IPS-NIHi11 (cell line): ENCODE results near the gene P4HA1.
"Not testable (repeated sequence)": the region's sequence is repeated elsewhere in the genome, so short reads cannot be mapped to it uniquely, and the experiment has no call there.

ENCODE experiments used
- DNase-seq: peaks from one replicate; pipeline ENCODE4 v3.0.0; 2012; ENCODE audit warnings: mixed read lengths, low spot score

Gene P4HA1

GRCh38 chr10:73042130-73042529, 54.5 kb downstream of the P4HA1 start:
- no peak for DNase-seq

DNA sequence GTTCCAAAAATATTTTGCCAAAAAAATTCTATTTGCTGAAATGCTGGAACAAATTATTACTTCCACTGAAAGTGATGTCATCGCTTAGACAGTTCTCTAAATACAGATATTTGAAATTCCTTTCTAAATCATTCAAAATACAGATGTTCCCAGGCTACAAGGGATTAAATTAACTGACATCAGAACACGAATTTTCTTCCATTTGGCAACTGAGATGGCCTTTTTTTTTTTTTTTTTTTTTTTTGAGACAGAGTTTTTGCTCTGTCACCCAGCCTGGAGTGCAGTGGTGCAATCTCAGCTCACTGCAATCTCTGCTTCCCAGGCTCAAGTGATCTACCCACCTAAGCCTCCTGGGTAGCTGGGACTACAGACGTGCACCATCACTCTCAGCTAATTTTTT, 57.0 kb downstream of the P4HA1 start:
- DNase-seq = no peak

DNA sequence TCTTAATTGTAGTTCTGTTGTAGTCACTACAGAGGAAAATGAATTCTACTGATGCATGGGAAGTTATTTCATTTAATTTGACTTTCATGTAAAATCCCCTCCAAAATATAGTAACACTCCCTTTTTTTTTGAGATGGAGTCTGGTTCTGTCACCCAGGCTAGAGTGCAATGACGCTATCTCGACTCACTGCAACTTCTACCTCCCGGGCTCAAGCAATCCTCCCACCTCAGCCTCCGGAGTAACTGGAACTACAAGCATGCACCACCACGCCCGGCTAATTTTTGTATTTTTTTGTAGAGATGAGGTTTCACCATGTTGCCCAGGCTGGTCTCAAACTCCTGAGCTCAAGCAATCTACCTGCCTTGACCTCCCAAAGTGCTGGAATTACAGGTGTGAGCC, 60.4 kb downstream of the P4HA1 start:
- not testable (repeated sequence) for DNase-seq

- no peak for DNase-seq
Observed at GRCh38 chr10:73032536-73032935, 64.1 kb downstream of the P4HA1 start.

DNA sequence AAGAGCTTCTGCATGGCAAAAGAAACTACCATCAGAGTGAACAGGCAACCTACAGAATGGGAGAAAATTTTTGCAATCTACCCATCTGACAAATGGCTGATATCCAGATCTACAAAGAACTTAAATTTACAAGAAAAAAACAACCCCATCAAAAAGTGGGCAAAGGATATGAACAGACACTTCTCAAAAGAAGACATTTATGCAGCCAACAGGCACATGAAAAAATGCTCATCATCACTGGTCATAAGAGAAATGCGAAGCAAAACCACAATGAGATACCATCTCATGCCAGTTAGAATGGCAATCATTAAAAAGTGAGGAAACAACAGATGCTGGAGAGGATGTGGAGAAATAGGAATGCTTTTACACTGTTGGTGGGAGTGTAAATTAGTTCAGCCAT, 70.0 kb downstream of the P4HA1 start:
- DNase-seq = not testable (repeated sequence)

DNA sequence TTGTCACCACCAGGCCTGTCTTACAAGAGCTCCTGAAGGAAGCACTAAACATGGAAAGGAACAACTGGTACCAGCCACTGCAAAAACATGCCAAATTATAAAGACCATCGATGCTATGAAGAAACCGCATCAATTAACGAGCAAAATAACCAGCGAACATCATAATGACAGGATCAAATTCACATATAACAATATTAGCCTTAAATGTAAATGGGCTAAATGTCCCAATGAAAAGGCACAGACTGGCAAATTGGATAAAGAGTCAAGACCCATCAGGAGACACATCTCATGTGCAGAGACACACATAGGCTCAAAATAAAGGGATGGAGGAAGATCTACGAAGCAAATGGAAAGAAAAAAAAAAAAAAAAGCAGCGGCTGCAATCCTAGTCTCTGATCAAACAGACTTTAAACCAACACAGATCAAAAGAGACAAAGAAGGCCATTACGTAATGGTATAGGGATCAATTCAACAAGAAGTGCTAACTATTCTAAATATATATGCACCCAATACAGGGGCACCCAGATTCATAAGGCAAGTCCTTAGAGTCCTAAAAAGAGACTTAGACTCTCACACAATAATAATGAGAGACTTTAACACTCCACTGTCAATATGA, 73.1 kb downstream of the P4HA1 start:
- not testable (repeated sequence) for DNase-seq

- DNase-seq = not testable (repeated sequence)
Observed at GRCh38 chr10:73022961-73023360, 73.7 kb downstream of the P4HA1 start.

- DNase-seq = not testable (repeated sequence)
Observed at GRCh38 chr10:73021538-73022164, 75.0 kb downstream of the P4HA1 start.

DNA sequence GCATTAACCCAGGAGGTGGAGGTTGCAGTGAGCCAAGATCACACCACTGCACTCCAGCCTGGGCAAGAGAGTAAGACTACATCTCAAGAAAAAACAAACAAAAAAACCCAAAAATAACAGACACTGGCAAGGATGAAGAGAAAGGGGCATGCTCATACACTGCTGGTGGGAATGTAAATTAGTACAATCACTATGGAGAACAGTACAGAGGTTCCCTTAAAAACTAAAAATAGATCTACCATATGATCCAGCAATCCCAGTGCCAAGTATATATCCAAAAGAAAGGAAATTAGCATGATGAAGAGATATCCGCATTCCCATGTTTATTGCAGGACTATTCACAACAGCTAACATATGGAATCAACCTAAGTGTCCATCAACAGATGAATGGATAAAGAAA, 75.6 kb downstream of the P4HA1 start:
- no peak for DNase-seq

- peak; percentile 13 for DNase-seq
Observed at GRCh38 chr10:73019100-73019499, 77.6 kb downstream of the P4HA1 start.

- DNase-seq = peak; percentile 12
Observed at GRCh38 chr10:73018632-73019031, 78.0 kb downstream of the P4HA1 start.

GRCh38 chr10:73017955-73018480, 78.6 kb downstream of the P4HA1 start:
- DNase-seq = peak; percentile 14

DNA sequence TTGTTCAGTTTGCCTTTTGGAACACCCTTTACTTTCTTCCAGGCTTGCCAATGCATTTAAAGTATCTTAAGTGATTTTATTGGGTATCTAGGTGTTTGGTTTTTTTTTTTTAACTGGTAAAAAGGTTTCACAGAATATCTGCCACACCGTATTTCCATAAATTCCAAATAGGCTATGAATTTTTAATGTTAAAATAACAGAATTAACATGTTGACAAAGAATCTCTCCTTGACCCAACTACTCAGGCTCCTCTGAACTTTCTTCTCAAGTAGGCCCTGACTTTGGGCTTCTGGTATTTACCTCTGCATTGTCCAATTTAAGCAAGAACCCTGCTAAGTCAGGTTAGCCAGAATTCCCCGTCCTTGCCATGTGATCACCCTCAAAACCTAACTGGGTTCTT, 80.9 kb downstream of the P4HA1 start:
- no peak for DNase-seq

DNA sequence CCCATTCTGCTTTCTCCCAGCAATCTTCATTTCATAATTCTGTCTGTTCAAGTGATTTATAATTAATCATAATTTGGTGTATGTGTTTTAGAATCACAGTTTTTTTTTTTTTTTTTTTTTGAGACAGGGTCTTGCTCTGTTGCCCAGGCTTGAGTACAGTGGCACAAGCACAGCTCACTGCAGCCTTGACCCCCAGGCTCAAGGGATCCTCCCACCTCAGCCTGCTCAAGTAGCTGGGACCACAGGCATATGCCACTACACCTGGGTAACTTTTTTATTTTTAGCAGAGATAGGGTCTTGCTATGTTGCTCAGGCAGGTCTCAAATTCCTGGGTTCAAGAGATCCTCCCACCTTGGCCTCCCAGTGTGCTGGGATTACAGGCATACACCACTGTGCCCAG, 92.8 kb downstream of the P4HA1 start:
- DNase-seq = no peak

DNA sequence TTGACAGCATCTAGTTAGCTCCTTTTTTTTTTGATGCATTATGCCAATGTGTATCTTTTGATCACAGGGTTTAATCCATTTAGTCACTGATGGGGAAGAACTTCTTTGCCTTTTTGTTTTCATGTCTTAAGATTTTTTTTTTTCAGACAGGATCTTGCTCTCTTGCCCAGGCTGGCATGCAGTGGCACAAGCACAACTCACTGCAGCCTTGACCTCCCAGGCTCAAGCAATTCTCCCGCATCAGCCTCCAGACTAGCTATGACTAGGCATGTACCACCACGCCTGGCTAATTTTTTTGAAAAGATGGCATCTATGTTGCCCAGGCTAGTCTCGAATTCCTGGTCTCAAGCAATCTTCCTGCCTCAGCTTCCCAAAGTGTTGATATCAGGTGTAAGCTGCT, 95.7 kb downstream of the P4HA1 start:
- no peak for DNase-seq

GRCh38 chr10:72997099-72997498, 99.6 kb downstream of the P4HA1 start:
- no peak for DNase-seq

DNA sequence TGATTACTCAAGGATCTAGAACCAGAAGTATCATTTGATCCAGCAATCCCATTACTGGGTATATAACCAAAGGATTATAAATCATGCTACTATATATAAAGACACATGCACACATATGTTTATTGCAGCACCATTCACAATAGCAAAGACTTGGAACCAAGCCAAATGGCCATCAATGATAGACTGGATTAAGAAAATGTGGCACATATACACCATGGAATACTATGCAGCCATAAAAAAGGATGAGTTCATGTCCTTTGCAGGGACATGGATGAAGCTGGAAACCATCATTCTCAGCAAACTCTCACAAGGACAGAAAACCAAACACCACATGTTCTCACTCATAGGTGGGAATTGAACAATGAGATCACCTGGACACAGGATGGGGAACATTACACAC, 101.2 kb downstream of the P4HA1 start:
- DNase-seq = not testable (repeated sequence)

GRCh38 chr10:72989771-72990170, 106.9 kb downstream of the P4HA1 start:
- not testable (repeated sequence) for DNase-seq

DNA sequence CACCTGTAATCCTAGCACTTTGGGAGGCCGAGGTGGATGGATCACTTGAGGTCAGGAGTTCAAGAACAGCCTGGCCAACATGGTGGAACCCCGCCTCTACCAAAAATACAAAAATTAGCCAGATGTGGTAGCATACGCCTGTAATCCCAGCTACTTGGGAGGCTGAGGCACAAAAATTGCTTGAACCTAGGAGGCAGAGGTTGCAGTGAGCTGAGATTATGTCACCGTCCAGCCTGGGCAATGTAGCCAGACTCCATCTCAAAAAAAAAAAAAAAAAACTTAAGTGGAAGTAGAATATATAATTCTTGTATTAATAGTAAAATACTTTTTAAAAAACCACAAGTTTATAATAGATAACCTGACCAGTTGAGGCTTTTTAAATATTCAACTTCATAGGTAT, 112.0 kb downstream of the P4HA1 start:
- not testable (repeated sequence) for DNase-seq

DNA sequence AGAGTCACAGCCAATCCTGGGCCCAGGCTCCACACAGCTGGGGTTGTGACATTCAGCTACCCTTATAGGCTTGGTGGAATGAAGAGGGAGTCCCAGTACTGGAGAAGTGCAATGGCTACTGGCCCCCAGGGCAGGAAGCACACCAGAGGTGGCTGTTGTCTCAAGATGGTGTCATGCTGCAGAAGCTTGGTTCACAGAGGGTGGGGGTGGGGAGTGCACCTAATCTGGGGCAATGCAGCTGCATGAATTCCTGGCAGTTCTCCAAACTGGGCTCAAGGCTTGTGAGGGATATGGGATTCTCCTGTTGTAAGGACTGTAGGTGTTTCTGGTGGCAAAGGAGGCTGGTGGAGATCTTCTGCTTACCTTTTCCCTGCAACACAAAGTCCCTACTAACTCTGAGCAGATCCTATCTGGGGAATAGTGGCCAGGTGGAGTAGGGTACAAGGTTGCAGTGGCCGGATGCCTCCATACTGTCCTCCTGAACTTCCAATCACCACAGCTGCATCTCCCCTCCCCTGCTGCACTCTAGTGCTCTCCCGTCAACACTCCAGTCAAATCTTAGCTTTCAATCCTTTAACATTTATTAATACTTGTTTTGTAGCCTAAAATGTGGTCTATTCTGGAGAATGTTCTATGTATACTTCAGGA, 114.7 kb downstream of the P4HA1 start:
- no peak for DNase-seq

DNA sequence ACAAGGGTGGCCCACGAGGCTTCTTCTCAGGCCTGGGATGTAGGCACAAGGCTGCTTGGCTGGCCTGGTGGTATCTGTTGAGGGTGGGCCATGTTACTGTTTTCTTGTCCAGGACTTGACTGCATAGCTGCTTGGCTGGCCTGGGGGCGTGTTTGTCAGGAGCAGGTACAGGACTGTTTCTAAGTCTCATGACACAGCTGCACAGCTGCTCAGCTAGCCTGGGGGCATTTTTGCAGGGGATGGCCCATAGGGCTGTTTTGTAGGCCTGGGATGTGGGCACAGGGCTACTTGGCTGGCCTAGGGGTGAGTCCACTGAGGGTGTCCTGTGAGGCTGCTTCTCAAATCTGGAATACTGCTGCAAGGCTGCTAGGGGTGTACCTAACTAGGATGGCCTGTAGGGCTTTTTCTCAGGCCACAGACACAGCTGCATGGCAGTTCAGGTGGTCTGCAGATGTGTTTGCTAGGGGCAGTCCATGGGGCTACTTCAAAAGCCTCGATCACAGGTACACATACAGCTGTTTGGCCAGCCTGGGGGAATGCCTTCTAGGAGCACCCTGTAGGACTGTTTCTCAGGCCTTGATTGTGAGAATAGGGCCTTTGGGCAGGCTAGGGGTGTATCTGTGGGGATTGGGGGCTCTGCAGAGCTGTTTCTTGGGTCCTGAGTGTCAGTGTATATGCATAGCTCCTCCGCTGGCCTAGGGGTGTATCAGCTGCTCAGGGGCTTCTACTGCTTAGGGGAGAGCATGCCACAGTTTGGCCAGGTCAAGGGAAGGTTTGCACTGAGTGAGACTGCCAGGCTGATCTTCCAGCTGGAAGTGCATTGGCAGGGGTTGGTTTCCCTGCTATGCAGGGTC, 115.4 kb downstream of the P4HA1 start:
- no peak for DNase-seq

GRCh38 chr10:72980348-72980747, 116.3 kb downstream of the P4HA1 start:
- no peak for DNase-seq
